Activated CD4-positive, alpha-beta memory T cell treated with anti-CD3 and anti-CD28 coated beads, Interleukin-2, amount 10 ng/mL, durations not matched to agents 7 days and 5 days (primary cell): ENCODE measurements around the gene LCLAT1. TPM values are rescaled to one million over a fixed set of nuclear protein-coding genes. Genes with fewer than 3 reads are reported as not detected.

Experiments
- CTCF ChIA-PET: fragments of 350-600 bp; sonication (Branson Sonifier 250); formaldehyde crosslinking; loops from one replicate; lab custom pipeline; 2021; ENCODE audit warnings: antibody characterized with exemption, inconsistent platforms; lab: Charles Lee
- POLR2A ChIA-PET: fragments of 350-600 bp; sonication (Branson Sonifier 250); formaldehyde crosslinking; loops from one replicate; lab custom pipeline; 2021; ENCODE audit warnings: antibody characterized with exemption; lab: Charles Lee
- DNase-seq: peaks from one replicate; pipeline ENCODE4 v3.0.0-alpha.2; 2020
- H3K27ac Mint-ChIP-seq: one replicate; pipeline ENCODE4 v1.8.0; 2021; ENCODE audit warnings: mild to moderate bottlenecking, mixed read lengths
- H3K27me3 Mint-ChIP-seq: one replicate; pipeline ENCODE4 v1.8.0; 2021; ENCODE audit warnings: mixed read lengths
- H3K36me3 Mint-ChIP-seq: one replicate; pipeline ENCODE4 v1.8.0; 2021; ENCODE audit warnings: low read depth, mixed read lengths
- H3K4me1 Mint-ChIP-seq: one replicate; pipeline ENCODE4 v1.8.0; 2021; ENCODE audit warnings: mixed read lengths
- H3K4me3 Mint-ChIP-seq: one replicate; pipeline ENCODE4 v1.8.0; 2021; ENCODE audit warnings: mild to moderate bottlenecking, mixed read lengths
- H3K9me3 Mint-ChIP-seq: one replicate; pipeline ENCODE4 v1.8.0; 2021; ENCODE audit warnings: mixed read lengths
- total RNA-seq, 2 experiments: library from RNA; stranded (reverse); gene quantifications; one replicate each; pipeline ENCODE4 v1.2.3, GENCODE V29; 2021

LCLAT1 gene
- total RNA-seq, 2 experiments from 2014 or later: 17.0 to 17.6 TPM

DNA sequence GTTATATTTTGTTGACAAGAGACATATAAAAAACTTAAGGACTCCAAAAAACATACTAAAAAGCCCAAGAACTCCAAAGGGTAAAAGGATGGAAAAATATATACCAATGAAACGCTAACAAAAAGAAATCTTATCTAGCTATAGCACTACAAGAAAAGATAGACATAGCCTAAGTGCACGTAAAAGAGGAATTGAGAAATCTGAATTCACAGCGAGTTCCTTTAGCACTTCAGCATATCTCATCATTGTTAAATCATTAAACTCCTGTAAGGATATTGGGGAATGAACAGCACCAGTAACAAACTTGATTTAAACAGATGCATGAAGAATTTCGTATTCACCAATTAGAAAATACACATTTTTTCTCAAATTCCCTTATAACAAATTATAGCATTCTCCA is 226.1 kb downstream of the LCLAT1 start:
- H3K36me3 Mint-ChIP-seq: peaks cover 5% of the 10 kb centered on the region
- no peak for DNase-seq
- H3K9me3 Mint-ChIP-seq: peaks cover 14% of the 10 kb centered on the region
- H3K27ac Mint-ChIP-seq: no peak overlapping the region
- POLR2A ChIA-PET: interaction anchor here (0.6 kb wide), 1 partner anchor 20 kb away, joined by 3 read pairs; no protein-coding TSS in a partner anchor
- CTCF ChIA-PET: no interaction called here
- peaks cover 14% of the 10 kb centered on the region for H3K27me3 Mint-ChIP-seq
- H3K4me3 Mint-ChIP-seq: no peak overlapping the region
- no peaks in the 10 kb centered on the region for H3K4me1 Mint-ChIP-seq

DNA sequence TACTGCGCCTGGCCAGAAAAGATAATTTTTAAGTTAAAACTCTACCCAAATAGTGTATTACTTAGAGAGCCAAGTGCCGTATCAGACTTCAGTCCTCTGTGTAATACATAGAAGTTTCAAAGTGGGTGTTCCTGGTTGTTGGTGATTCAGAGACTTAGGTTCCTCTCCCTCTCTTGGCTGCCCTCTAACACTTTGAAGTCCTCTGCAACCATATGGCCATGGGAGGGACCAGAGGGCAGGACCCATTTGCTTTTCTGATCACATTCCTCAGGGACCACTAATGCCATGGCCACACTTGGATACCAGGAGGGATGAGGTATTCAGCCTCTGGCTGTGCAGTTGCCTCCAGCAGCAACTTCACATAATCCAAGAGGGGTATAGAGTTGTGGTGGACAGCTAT is 228.7 kb downstream of the LCLAT1 start:
- Mint-ChIP-seq H3K4me1 (no peaks in the 10 kb centered on the region), H3K27ac (no peak overlapping the region), H3K27me3 (peaks cover 5% of the 10 kb centered on the region), H3K36me3 (no peaks in the 10 kb centered on the region), H3K4me3 (no peak overlapping the region), H3K9me3 (peaks cover under 1% of the 10 kb centered on the region)
- DNase-seq: no peak
- CTCF ChIA-PET: interaction anchor here (1.2 kb wide), 1 partner anchor 511 kb away, joined by 4 read pairs; no protein-coding TSS in a partner anchor
- POLR2A ChIA-PET: no interaction called here

DNA sequence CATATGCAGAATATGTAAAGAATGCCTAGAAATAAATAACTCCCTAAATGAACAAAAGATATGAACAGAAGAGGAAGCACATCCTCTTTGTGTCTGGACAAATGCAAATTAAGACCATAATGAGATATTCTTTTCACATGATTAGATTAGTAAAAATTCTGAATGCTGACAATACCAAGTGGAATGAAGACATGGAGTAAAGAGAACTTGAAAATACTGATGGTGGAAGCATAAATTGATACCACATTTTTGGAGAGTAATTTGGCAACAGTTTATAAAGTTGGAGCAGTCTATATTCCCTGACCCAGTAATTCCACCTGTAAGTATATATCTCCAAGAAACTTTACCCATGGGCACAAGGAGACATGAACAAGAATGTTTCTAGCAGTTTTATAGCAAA is 230.2 kb downstream of the LCLAT1 start:
- H3K4me3 Mint-ChIP-seq: no peak overlapping the region
- no peaks in the 10 kb centered on the region for H3K9me3 Mint-ChIP-seq
- H3K27me3 Mint-ChIP-seq: peaks cover 3% of the 10 kb centered on the region
- ChIA-PET CTCF (no interaction called here), POLR2A (no interaction called here)
- H3K36me3 Mint-ChIP-seq: no peaks in the 10 kb centered on the region
- no peaks in the 10 kb centered on the region for H3K4me1 Mint-ChIP-seq
- no peak overlapping the region for H3K27ac Mint-ChIP-seq
- no peak for DNase-seq

DNA sequence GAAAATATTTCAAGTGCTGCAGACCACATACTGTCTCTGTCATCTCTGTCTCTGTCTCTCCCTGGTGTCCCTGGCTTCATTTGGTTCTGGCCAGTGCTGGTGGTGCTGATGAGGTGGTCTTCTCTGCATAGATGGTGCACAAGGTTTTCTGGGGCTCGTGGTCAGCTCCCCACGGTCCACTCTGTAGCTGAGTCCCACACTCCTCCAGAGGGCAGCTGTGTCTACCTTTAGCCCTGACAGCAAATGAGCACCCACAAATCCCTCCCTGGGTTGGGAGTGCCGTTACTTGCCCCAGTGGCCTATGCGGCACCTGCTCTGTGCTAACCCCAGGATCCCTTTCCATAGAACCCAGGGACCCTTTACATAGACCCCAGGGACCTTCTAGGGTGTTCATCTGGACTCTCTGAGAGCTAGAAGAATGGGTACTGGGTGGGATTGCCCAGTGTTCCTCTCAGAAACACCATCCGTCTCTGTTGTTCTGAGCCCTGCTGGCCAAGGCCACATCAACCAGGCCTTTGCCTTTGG is 230.9 kb downstream of the LCLAT1 start:
- Mint-ChIP-seq H3K9me3 (no peaks in the 10 kb centered on the region), H3K27me3 (peaks cover 1% of the 10 kb centered on the region), H3K4me1 (no peaks in the 10 kb centered on the region), H3K36me3 (no peaks in the 10 kb centered on the region), H3K4me3 (no peak overlapping the region), H3K27ac (no peak overlapping the region)
- no peak for DNase-seq
- ChIA-PET POLR2A (no interaction called here), CTCF (interaction anchor here (0.8 kb wide), 1 partner anchor 513 kb away, joined by 3 read pairs; no protein-coding TSS in a partner anchor)

GRCh38 chr2:30678410-30679137 is 231.5 kb downstream of the LCLAT1 start:
- Mint-ChIP-seq H3K9me3 (no peaks in the 10 kb centered on the region), H3K27me3 (peaks cover 1% of the 10 kb centered on the region), H3K27ac (no peak overlapping the region), H3K4me1 (no peaks in the 10 kb centered on the region), H3K36me3 (no peaks in the 10 kb centered on the region), H3K4me3 (no peak overlapping the region)
- ChIA-PET POLR2A (no interaction called here), CTCF (interaction anchor here (0.8 kb wide), 1 partner anchor 513 kb away, joined by 3 read pairs; no protein-coding TSS in a partner anchor)
- no peak for DNase-seq

- peaks cover 1% of the 10 kb centered on the region for H3K27me3 Mint-ChIP-seq
- ChIA-PET CTCF (no interaction called here), POLR2A (no interaction called here)
- no peak for DNase-seq
- H3K4me1 Mint-ChIP-seq: no peaks in the 10 kb centered on the region
- no peak overlapping the region for H3K27ac Mint-ChIP-seq
- H3K9me3 Mint-ChIP-seq: no peaks in the 10 kb centered on the region
- H3K36me3 Mint-ChIP-seq: no peaks in the 10 kb centered on the region
- H3K4me3 Mint-ChIP-seq: no peak overlapping the region
Measured at GRCh38 chr2:30679426-30680088, 232.5 kb downstream of the LCLAT1 start.

DNA sequence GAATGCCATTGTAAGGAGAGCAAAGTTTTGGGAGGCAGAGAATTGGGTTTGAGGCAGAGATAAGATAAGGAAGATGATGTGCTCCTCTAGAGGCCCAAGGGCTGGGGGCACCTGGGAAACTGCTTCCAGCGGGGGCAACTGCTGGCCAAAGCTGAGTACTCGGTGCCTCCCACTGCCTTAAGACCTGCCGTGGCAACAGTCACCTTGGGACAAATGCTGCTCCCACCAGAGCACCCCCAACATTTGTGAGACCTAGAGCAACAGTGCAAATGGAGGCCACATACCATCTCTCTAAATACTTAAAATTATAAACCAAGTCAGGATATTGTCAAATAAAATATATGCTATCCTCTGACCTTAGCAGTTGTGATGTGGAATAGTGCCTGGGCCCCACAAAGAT is 233.1 kb downstream of the LCLAT1 start:
- Mint-ChIP-seq H3K36me3 (no peaks in the 10 kb centered on the region), H3K27me3 (no peaks in the 10 kb centered on the region), H3K4me1 (no peaks in the 10 kb centered on the region), H3K27ac (no peak overlapping the region), H3K4me3 (no peak overlapping the region), H3K9me3 (no peaks in the 10 kb centered on the region)
- no peak for DNase-seq
- ChIA-PET POLR2A (no interaction called here), CTCF (no interaction called here)

DNA sequence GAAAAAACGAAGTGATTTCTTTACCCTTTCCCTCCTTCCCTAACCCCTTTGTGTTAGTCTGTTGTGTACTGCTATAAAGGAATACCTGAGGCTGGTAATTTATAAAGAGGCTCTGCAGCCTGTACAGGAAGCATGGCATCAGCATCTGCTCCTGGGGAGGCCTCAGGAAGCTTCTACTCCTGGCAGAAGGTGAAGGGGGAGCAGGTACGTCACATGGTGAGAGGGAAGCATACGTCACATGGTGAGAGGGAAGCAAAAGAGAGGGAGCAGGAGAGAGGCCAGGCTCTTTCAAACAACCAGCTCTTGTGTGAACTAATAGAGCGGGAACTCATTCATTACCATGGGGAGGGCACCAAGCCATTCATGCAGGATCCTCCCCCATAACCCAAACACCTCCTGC is 234.0 kb downstream of the LCLAT1 start:
- no peaks in the 10 kb centered on the region for H3K4me1 Mint-ChIP-seq
- CTCF ChIA-PET: no interaction called here
- no peak overlapping the region for H3K27ac Mint-ChIP-seq
- no peaks in the 10 kb centered on the region for H3K9me3 Mint-ChIP-seq
- POLR2A ChIA-PET: no interaction called here
- H3K27me3 Mint-ChIP-seq: no peaks in the 10 kb centered on the region
- no peak overlapping the region for H3K4me3 Mint-ChIP-seq
- H3K36me3 Mint-ChIP-seq: no peaks in the 10 kb centered on the region
- no peak for DNase-seq

DNA sequence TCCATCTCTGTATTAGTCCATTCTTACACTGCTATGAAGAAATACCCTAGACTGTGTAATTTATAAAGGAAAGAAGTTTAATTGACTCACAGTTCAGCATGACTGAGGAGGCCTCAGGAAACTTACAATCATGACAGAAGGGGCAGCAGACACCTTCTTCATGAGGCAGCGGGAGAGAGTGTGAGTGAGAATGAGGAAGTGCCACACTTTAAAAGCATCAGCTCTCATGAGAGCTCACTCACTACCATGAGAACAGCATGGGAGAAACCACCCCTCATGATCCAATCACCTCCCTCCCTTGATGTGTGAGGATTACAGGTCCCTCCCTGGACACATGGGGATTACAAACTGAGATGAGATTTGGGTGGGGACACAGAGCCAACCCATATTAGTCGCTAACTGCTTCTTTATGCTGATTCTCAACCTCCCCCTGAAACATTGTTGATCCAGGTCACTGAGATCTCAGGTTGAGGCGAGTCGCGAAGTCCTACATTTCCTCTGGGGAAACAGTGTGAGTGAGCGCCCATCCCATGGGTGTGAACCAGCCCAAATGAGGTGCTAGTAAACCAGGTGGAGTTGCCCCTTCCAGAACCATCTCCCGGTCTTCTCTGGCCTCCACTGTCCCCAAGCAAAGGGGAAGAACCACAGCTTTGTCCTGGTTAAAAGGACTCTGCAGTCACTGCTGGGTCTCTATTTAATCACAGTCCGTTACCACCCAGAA is 236.3 kb downstream of the LCLAT1 start:
- no peaks in the 10 kb centered on the region for H3K4me1 Mint-ChIP-seq
- no peaks in the 10 kb centered on the region for H3K9me3 Mint-ChIP-seq
- no peaks in the 10 kb centered on the region for H3K36me3 Mint-ChIP-seq
- DNase-seq: no peak
- ChIA-PET POLR2A (no interaction called here), CTCF (interaction anchor here (1.4 kb wide), 1 partner anchor 28 kb away, joined by 5 read pairs; no protein-coding TSS in a partner anchor)
- no peak overlapping the region for H3K27ac Mint-ChIP-seq
- no peak overlapping the region for H3K4me3 Mint-ChIP-seq
- H3K27me3 Mint-ChIP-seq: no peaks in the 10 kb centered on the region

GRCh38 chr2:30684026-30684425 is 237.0 kb downstream of the LCLAT1 start:
- Mint-ChIP-seq H3K9me3 (no peaks in the 10 kb centered on the region), H3K4me1 (no peaks in the 10 kb centered on the region), H3K4me3 (no peak overlapping the region), H3K27ac (no peak overlapping the region), H3K36me3 (no peaks in the 10 kb centered on the region), H3K27me3 (no peaks in the 10 kb centered on the region)
- ChIA-PET POLR2A (no interaction called here), CTCF (interaction anchor here (1.4 kb wide), 1 partner anchor 27 kb away, joined by 5 read pairs; no protein-coding TSS in a partner anchor)
- no peak for DNase-seq

DNA sequence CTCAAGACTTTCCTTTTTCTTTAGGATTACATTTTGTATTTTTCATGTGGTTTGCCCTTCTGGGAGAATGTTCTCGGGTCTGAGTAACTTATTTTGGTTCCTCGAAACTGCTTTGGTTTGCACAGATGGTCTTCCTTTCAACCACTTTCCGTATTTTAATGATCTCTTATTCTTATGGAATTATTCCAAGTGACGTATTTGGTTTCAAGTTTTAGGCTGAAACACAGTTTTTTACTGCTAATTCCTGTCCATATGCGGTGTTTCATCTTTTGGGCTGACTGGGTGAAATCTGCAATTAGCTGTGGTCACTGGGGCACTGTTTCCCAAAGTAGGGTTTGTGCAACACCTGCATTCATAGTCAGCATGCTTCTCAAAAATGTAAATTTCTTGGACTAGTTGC is 237.5 kb downstream of the LCLAT1 start:
- Mint-ChIP-seq H3K9me3 (no peaks in the 10 kb centered on the region), H3K4me3 (no peak overlapping the region), H3K4me1 (no peaks in the 10 kb centered on the region), H3K36me3 (no peaks in the 10 kb centered on the region), H3K27me3 (no peaks in the 10 kb centered on the region), H3K27ac (no peak overlapping the region)
- no peak for DNase-seq
- CTCF ChIA-PET: no interaction called here
- POLR2A ChIA-PET: no interaction called here

- POLR2A ChIA-PET: no interaction called here
- no peaks in the 10 kb centered on the region for H3K4me1 Mint-ChIP-seq
- H3K36me3 Mint-ChIP-seq: no peaks in the 10 kb centered on the region
- H3K4me3 Mint-ChIP-seq: no peak overlapping the region
- CTCF ChIA-PET: interaction anchor here (4.3 kb wide), 1 partner anchor 26 kb away, joined by 23 read pairs; no protein-coding TSS in a partner anchor
- no peaks in the 10 kb centered on the region for H3K27me3 Mint-ChIP-seq
- no peaks in the 10 kb centered on the region for H3K9me3 Mint-ChIP-seq
- no peak overlapping the region for H3K27ac Mint-ChIP-seq
- no peak for DNase-seq
Measured at GRCh38 chr2:30684996-30685395, 237.9 kb downstream of the LCLAT1 start.

GRCh38 chr2:30686000-30686399 is 239.0 kb downstream of the LCLAT1 start:
- Mint-ChIP-seq H3K27ac (no peak overlapping the region), H3K27me3 (no peaks in the 10 kb centered on the region), H3K9me3 (no peaks in the 10 kb centered on the region), H3K36me3 (no peaks in the 10 kb centered on the region), H3K4me1 (no peaks in the 10 kb centered on the region), H3K4me3 (no peak overlapping the region)
- DNase-seq: no peak
- ChIA-PET CTCF (interaction anchor here (0.6 to 4.3 kb wide), 3 partner anchors 14 to 478 kb away, joined by 3 to 23 read pairs (median 8); no protein-coding TSS in a partner anchor), POLR2A (no interaction called here)
